Measurements from ENCODE around the gene COL27A1. TPM values are rescaled to one million over a fixed set of nuclear protein-coding genes. Genes with fewer than 3 reads are reported as not detected.

COL27A1 gene
- total RNA-seq, 1 donor from 2014 or later, result 48.5 TPM

DNA sequence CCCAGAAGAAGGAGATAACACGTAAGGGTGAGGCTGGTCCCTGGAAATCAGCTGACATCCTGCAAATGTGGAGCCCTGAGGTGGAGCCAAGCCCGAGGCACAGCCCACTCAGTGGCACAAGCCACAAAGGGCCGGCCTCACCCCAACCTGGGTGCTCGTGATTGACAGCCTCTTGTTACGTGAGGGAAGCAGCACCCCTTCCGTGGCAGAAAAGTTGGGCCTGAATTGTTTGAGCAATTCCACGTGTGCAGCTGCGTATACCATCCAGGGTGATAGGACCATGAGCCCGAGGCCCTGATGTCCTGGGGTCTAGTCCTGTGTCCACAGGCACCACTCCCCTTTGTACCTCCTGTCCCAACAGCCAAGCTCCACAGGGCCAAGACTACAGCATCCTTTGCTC is 179.2 kb downstream of the COL27A1 start:
- TF ChIP-seq, protein P1, sequence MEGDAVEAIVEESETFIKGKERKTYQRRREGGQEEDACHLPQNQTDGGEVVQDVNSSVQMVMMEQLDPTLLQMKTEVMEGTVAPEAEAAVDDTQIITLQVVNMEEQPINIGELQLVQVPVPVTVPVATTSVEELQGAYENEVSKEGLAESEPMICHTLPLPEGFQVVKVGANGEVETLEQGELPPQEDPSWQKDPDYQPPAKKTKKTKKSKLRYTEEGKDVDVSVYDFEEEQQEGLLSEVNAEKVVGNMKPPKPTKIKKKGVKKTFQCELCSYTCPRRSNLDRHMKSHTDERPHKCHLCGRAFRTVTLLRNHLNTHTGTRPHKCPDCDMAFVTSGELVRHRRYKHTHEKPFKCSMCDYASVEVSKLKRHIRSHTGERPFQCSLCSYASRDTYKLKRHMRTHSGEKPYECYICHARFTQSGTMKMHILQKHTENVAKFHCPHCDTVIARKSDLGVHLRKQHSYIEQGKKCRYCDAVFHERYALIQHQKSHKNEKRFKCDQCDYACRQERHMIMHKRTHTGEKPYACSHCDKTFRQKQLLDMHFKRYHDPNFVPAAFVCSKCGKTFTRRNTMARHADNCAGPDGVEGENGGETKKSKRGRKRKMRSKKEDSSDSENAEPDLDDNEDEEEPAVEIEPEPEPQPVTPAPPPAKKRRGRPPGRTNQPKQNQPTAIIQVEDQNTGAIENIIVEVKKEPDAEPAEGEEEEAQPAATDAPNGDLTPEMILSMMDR (IDR thresholded peaks at IDR 0.05), result no peak
- Mint-ChIP-seq H3K36me3 (ENCODE audit: low read depth) (peaks cover 28% of the 10 kb centered on the region), H3K4me1 (ENCODE audit: low read depth) (no peaks in the 10 kb centered on the region), H3K4me3 (ENCODE audit: unreplicated experiment) (no peak overlapping the region), H3K27ac (ENCODE audit: unreplicated experiment) (no peak overlapping the region), H3K27me3 (ENCODE audit: low read depth) (no peaks in the 10 kb centered on the region), H3K9me3 (ENCODE audit: low read depth) (no peaks in the 10 kb centered on the region)
- peak; percentile 41 for DNase-seq (ENCODE audit: low spot score)

DNA sequence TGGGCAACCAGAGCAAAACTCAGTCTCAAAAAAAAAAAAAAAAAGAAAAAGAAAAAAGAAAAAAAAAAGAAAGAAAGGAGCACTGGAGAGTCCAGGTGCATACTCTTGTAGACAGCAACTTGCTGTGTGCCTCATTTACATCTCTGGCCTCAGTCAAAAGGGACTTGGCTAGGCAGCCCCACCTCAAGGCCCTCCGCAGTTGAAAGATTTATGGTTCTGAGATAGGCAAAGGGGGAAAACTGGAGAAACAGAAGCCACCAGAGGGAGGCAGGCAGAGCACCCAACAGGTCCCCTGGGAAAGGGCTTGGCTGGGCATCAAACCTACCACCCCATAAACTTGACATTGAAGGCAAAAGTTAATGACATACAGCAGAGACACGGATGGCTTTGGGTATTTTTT is 180.4 kb downstream of the COL27A1 start:
- H3K4me1 Mint-ChIP-seq (ENCODE audit: low read depth), result no peaks in the 10 kb centered on the region
- H3K36me3 Mint-ChIP-seq (ENCODE audit: low read depth), result peaks cover 35% of the 10 kb centered on the region
- H3K4me3 Mint-ChIP-seq (ENCODE audit: unreplicated experiment), result no peak overlapping the region
- no peaks in the 10 kb centered on the region for H3K9me3 Mint-ChIP-seq (ENCODE audit: low read depth)
- TF ChIP-seq, protein P1 (IDR thresholded peaks at IDR 0.05), result no peak
- no peak for DNase-seq (ENCODE audit: low spot score)
- no peaks in the 10 kb centered on the region for H3K27me3 Mint-ChIP-seq (ENCODE audit: low read depth)
- H3K27ac Mint-ChIP-seq (ENCODE audit: unreplicated experiment), result no peak overlapping the region

DNA sequence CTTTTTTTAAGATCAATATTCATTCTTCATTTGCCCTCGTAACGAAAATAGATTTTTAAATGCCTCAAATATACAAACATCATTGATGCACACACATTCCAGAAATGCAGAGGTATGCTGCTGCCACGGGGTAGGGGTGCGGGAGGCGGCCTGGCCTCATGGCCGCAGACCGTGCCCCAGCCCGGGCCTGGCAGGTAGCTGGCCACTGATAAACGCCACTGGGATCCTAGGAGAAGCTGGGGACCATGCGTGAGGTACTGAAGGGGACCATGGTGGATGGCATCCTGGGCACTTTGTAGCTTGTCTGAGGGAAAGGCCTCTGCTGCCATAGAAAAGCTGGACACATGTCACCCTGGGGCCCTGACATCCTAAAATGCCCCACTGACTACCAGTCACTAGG is 180.8 kb downstream of the COL27A1 start:
- H3K27me3 Mint-ChIP-seq (ENCODE audit: low read depth), result no peaks in the 10 kb centered on the region
- TF ChIP-seq, protein P1 (IDR thresholded peaks at IDR 0.05), result no peak
- no peaks in the 10 kb centered on the region for H3K9me3 Mint-ChIP-seq (ENCODE audit: low read depth)
- DNase-seq (ENCODE audit: low spot score), result no peak
- H3K4me3 Mint-ChIP-seq (ENCODE audit: unreplicated experiment), result no peak overlapping the region
- H3K36me3 Mint-ChIP-seq (ENCODE audit: low read depth), result peaks cover 37% of the 10 kb centered on the region
- H3K4me1 Mint-ChIP-seq (ENCODE audit: low read depth), result no peaks in the 10 kb centered on the region
- H3K27ac Mint-ChIP-seq (ENCODE audit: unreplicated experiment), result no peak overlapping the region

DNA sequence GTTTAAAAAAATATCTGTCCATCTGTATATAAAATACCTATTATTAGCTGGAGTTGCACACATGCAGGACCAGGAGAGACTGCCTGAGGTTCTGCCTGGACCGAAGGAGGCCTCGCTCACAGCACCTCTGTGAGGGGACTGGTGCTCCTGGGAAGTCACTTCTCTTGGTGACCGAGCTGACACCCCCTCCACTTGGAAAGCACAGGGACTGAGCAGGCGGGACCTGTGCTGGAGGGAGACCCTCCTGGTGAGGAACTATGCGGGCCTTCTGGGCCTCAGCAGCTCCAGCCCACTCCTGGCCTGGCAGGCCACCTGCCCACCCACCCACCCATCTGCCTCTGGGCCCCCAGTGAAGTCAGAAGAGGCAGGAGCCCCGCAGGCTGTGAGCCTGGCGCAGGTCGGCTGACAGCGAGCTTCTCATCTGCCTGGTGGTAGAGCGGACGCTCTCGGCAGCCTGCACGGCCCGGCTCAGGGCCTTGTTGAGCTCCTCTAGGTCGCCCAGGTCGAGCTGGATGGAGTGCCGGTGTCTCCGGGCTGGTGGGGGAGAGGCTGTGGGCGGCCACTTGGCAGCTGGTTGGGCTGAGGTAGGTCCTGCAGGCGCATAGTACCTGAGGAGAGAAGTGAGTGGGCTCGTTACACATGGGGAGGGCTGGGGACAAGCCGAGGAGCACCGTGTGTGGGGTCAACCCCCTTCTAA is 181.5 kb downstream of the COL27A1 start:
- Mint-ChIP-seq H3K27ac (ENCODE audit: unreplicated experiment) (no peak overlapping the region), H3K4me3 (ENCODE audit: unreplicated experiment) (no peak overlapping the region), H3K36me3 (ENCODE audit: low read depth) (peaks cover 43% of the 10 kb centered on the region), H3K4me1 (ENCODE audit: low read depth) (no peaks in the 10 kb centered on the region), H3K9me3 (ENCODE audit: low read depth) (no peaks in the 10 kb centered on the region), H3K27me3 (ENCODE audit: low read depth) (no peaks in the 10 kb centered on the region)
- TF ChIP-seq, protein P1 (IDR thresholded peaks at IDR 0.05), result no peak
- DNase-seq (ENCODE audit: low spot score), result no peak

DNA sequence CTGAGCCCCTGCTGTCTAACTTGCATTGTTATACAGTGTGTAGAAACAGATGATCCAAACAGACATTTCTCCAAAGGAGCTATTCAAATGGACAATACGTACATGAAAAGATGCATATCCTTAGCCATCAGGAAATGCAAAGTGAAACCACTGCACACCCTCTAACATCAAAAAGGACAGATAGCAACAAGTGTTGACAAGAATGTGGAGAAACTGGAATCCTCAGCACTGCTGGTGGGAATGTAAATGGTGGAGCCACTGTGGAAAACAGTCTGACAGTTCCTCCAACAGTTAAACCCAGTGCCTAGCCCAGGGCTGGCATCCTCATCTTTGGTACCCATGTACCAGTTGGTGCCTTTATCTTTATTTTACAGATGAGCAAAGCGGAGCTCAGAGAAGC is 182.8 kb downstream of the COL27A1 start:
- no peaks in the 10 kb centered on the region for H3K27me3 Mint-ChIP-seq (ENCODE audit: low read depth)
- no peak overlapping the region for H3K4me3 Mint-ChIP-seq (ENCODE audit: unreplicated experiment)
- no peaks in the 10 kb centered on the region for H3K4me1 Mint-ChIP-seq (ENCODE audit: low read depth)
- peaks cover 47% of the 10 kb centered on the region for H3K36me3 Mint-ChIP-seq (ENCODE audit: low read depth)
- no peak for DNase-seq (ENCODE audit: low spot score)
- no peak overlapping the region for H3K27ac Mint-ChIP-seq (ENCODE audit: unreplicated experiment)
- H3K9me3 Mint-ChIP-seq (ENCODE audit: low read depth), result no peaks in the 10 kb centered on the region
- TF ChIP-seq, protein P1 (IDR thresholded peaks at IDR 0.05), result no peak

Measured in chondrocyte (in vitro differentiated cells).